GM12874 (cell line): ENCODE results near the gene OR2S2.

Experiments used
- CTCF ChIP-seq: IDR thresholded peaks from 2 replicates; pipeline ENCODE4 v1.5.1; 2011; ENCODE audit warnings: low read depth, mild to moderate bottlenecking, control low read depth, low read length, moderate library complexity; ENCODE audit not compliant: insufficient read depth

OR2S2 gene

GRCh38 chr9:35958104-35958837 lies at the start of gene OR2S2:
Gene OR2S2 (minus strand): TSS chr9:35958154. CDS start chr9:35958098, 56 bp downstream.
- TF ChIP-seq CTCF = no peak

GRCh38 chr9:36007316-36007708 lies 49.4 kb upstream of the OR2S2 start:
- no peak for TF ChIP-seq CTCF

GRCh38 chr9:36006549-36007315 lies 48.8 kb upstream of the OR2S2 start:
- TF ChIP-seq CTCF = no peak

GRCh38 chr9:36005891-36006290 lies 47.9 kb upstream of the OR2S2 start:
- TF ChIP-seq CTCF = no peak

DNA sequence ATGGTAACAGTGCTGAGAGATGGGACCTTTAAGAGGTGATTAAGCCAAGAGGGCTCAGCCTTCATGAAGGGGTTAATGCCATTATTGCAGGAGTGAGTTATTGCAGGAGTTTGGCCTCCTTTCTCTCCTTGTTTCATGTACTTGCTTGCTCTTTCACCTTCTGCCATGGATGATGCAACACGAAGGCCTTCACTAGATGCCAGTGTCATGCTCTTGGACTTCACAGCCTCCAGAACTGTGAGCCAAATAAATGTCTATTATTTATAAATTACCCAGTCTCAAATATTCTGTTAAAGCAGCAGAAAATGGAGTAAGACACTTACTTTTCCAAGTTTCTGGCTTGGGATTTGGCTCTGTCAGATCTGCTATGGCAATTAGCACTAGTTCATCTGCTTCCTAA lies 40.4 kb upstream of the OR2S2 start:
- no peak for TF ChIP-seq CTCF

- TF ChIP-seq CTCF = no peak
Measured at GRCh38 chr9:35996358-35996970, 38.5 kb upstream of the OR2S2 start.

GRCh38 chr9:35994959-35995358 lies 37.0 kb upstream of the OR2S2 start:
- TF ChIP-seq CTCF = no peak
